ENCODE measurements around the gene CP. TPM values are rescaled to one million over a fixed set of nuclear protein-coding genes. Genes with fewer than 3 reads are reported as not detected.
"Not testable (repeated sequence)": the region's sequence is repeated elsewhere in the genome, so short reads cannot be mapped to it uniquely, and the experiment has no call there.

Gene CP
- total RNA-seq, 1 experiment from 2014 or later, result not detected

GRCh38 chr3:149239357-149239936 is 17.8 kb upstream of the CP start:
- no peak for DNase-seq
- Histone ChIP-seq H3K27me3 (no peaks in the 10 kb centered on the region), H3K27ac (no peak overlapping the region), H3K36me3 (no peaks in the 10 kb centered on the region), H3K9me3 (replicated peaks) (no peaks in the 10 kb centered on the region), H3K4me3 (no peak overlapping the region), H3K4me1 (peaks cover 9% of the 10 kb centered on the region)

- H3K27me3 ChIP-seq; H3K4me3 ChIP-seq; H3K36me3 ChIP-seq; DNase-seq; H3K27ac ChIP-seq; H3K9me3 ChIP-seq (replicated peaks): not testable (repeated sequence)
- H3K4me1 ChIP-seq, result peaks cover 10% of the 10 kb centered on the region
Observed at GRCh38 chr3:149238268-149238667, 16.6 kb upstream of the CP start.

GRCh38 chr3:149235599-149236424 is 14.2 kb upstream of the CP start:
- no peak overlapping the region; the same call in 1 of the 2 replicates for H3K27ac ChIP-seq
- H3K36me3 ChIP-seq, result no peaks in the 10 kb centered on the region
- no peaks in the 10 kb centered on the region for H3K27me3 ChIP-seq
- no peak overlapping the region for H3K4me3 ChIP-seq
- peaks cover 10% of the 10 kb centered on the region for H3K4me1 ChIP-seq
- H3K9me3 ChIP-seq (replicated peaks), result no peaks in the 10 kb centered on the region
- peak; percentile 11 to 43 for DNase-seq

- peak; percentile 50 to 63 for DNase-seq
- Histone ChIP-seq H3K4me1 (peaks cover 10% of the 10 kb centered on the region), H3K4me3 (peak overlapping the region; percentile 17; the same call in 1 of the 2 replicates), H3K27me3 (no peaks in the 10 kb centered on the region), H3K36me3 (no peaks in the 10 kb centered on the region), H3K27ac (peak overlapping the region; percentile 15; the same call in 1 of the 2 replicates), H3K9me3 (replicated peaks) (no peaks in the 10 kb centered on the region)
Observed at GRCh38 chr3:149234671-149235245, 13.1 kb upstream of the CP start.

GRCh38 chr3:149233323-149233722 is 11.7 kb upstream of the CP start:
- Histone ChIP-seq H3K27ac (no peak overlapping the region), H3K4me1 (peaks cover 10% of the 10 kb centered on the region), H3K4me3 (no peak overlapping the region), H3K9me3 (replicated peaks) (no peaks in the 10 kb centered on the region), H3K36me3 (no peaks in the 10 kb centered on the region), H3K27me3 (no peaks in the 10 kb centered on the region)
- no peak for DNase-seq

DNA sequence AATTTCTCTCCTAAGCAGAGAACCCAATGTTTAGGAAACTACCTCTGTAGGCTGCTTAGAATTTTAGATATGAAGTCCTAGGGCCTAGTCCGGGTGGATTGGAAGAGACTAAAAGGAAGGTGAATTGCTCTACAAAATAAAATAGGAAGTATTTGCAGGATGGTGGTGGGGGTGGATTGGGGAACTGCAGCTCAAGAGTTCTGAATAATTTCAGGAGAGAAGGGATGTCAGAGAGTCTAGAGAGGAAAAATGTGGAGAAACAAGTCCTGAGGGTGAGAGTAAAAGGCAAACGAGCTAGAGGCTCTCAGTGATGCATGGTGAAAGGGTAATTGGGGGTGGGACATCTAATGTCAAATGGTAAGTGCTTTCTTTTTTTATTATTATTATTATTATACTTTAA is 10.2 kb upstream of the CP start:
- Histone ChIP-seq H3K9me3 (replicated peaks) (no peaks in the 10 kb centered on the region), H3K36me3 (no peaks in the 10 kb centered on the region), H3K4me1 (peaks cover 10% of the 10 kb centered on the region), H3K27me3 (no peaks in the 10 kb centered on the region), H3K27ac (no peak overlapping the region), H3K4me3 (no peak overlapping the region)
- DNase-seq, result no peak

DNA sequence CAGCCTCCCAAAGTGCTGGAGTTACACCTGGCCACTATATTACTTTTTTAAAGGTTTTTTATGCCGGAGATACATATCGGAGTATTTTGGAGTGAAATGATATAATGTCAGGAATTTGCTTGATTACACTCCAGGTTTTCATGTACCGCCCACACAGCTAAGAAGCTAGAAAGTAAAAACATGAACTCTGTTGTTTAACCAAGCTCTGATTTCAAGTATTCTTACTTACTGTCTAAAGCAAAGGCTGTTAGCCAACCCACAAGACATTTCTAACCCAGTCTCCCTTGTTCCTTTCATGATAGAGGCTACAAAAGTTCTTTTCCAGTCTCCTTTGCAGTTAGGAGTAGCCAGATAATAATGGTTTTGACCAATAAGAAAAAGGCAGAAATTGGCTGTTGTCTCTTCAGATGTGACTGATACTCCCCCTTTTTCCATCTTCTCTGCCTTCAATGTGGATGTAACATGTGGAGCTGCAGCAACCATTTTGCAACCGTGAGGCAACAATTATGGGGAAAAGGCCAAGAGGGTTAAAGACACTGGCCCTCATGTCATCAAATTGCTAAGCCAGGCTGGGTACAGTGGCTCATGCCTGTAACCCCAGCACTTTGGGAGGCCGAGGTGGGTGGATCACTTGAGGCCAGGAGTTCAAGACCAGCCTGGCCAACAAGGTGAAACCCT is 6.1 kb upstream of the CP start:
- no peak for DNase-seq
- no peaks in the 10 kb centered on the region for H3K36me3 ChIP-seq
- no peaks in the 10 kb centered on the region for H3K9me3 ChIP-seq (replicated peaks)
- no peak overlapping the region for H3K4me3 ChIP-seq
- no peaks in the 10 kb centered on the region for H3K27me3 ChIP-seq
- no peak overlapping the region for H3K27ac ChIP-seq
- no peaks in the 10 kb centered on the region for H3K4me1 ChIP-seq

DNA sequence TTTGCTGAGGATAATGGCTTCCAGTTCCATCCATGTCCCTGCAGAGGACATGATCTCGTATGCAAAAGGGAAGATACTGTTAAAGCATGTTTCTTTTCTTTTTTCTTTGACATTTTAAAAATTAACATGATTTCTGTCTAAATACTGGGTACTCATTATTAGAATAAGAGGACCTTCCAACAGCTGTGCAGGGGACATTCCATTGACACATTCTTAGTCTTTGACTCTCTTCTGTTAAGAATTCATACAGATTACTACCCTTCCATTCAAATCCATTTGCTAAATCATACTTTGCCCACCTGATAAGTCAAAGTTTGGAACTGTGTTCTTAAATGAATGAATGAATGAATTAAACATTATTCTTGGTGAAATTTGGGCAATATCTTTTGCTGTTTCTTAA is 5.1 kb upstream of the CP start:
- no peak overlapping the region for H3K4me3 ChIP-seq
- no peaks in the 10 kb centered on the region for H3K36me3 ChIP-seq
- H3K9me3 ChIP-seq (replicated peaks), result no peaks in the 10 kb centered on the region
- H3K27me3 ChIP-seq, result no peaks in the 10 kb centered on the region
- DNase-seq, result no peak
- 0 out of 2 replicates have a peak, but pooled peaks cover under 1% of the 10 kb centered on the region for H3K4me1 ChIP-seq
- H3K27ac ChIP-seq, result no peak overlapping the region

GRCh38 chr3:149224736-149225594 is 3.3 kb upstream of the CP start:
- Histone ChIP-seq H3K36me3 (no peaks in the 10 kb centered on the region), H3K9me3 (replicated peaks) (no peaks in the 10 kb centered on the region), H3K4me3 (peak overlapping the region; percentile 58), H3K4me1 (0 out of 2 replicates have a peak, but pooled peaks cover 3% of the 10 kb centered on the region), H3K27me3 (no peaks in the 10 kb centered on the region), H3K27ac (peak overlapping the region; percentile 57)
- DNase-seq, result peak; percentile 6 to 29

- H3K4me3 ChIP-seq, result no peak overlapping the region
- H3K36me3 ChIP-seq, result no peaks in the 10 kb centered on the region
- no peaks in the 10 kb centered on the region for H3K9me3 ChIP-seq (replicated peaks)
- no peak overlapping the region for H3K27ac ChIP-seq
- DNase-seq, result no peak
- H3K4me1 ChIP-seq, result 0 out of 2 replicates have a peak, but pooled peaks cover 3% of the 10 kb centered on the region
- H3K27me3 ChIP-seq, result no peaks in the 10 kb centered on the region
Observed at GRCh38 chr3:149223461-149223820, 1.8 kb upstream of the CP start.

DNA sequence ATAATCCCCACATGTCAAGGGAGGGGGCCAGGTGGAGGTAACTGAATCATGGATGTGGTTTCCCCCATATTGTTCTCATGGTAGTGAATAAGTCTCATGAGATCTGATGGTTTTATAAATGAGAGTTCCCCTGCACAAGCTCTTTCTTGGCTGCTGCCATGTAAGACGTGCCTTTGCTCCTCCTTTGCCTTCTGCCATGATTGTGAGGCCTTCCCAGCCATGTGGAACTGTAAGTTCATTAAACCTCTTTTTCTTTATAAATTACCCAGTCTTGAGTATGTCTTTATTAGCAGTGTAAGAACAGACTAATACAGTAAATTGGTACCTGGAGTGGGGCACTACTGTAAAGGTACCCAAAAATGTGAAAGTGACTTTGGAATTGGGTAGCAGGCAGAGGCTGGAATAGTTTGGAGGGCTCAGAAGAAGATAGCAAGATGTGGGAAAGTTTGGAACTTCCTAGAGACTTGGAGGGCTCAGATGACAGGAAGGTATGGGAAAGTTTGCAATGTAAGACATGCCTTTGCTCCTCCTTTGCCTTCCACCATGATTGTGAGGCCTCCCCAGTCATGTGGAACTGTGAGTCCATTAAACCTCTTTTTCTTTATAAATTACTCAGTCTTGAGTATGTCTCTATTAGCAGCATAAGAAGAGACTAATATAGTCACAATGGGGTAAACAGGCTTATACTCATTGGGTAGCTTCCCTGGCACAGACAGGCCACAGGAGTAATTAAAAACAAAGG is 2.1 kb downstream of the CP start:
- not testable (repeated sequence) for H3K4me1 ChIP-seq; H3K27ac ChIP-seq; H3K4me3 ChIP-seq; H3K36me3 ChIP-seq; H3K27me3 ChIP-seq; DNase-seq; H3K9me3 ChIP-seq (replicated peaks)

DNA sequence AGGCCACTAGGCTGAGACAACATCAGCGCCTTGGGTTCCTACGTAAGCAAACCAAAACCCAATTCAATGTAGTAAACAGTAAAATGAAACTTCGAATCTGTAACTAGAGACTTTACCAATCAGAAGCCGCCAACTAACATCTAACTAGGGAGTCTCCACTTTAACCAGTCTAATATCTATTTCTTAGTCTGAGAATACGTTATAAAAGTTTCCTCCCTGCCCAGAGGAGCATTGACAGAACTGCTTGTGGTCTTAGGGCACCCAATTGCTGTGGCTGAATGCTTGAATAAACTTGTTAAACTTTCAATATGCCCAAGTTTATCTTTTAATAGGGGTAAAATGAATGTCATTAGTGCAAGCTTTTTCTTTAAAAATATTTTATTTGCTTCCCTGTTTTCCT is 4.3 kb downstream of the CP start:
- H3K36me3 ChIP-seq, result no peaks in the 10 kb centered on the region
- no peaks in the 10 kb centered on the region for H3K27me3 ChIP-seq
- no peak overlapping the region for H3K4me3 ChIP-seq
- DNase-seq, result no peak
- no peak overlapping the region for H3K27ac ChIP-seq
- H3K9me3 ChIP-seq (replicated peaks), result no peaks in the 10 kb centered on the region
- 0 out of 2 replicates have a peak, but pooled peaks cover 3% of the 10 kb centered on the region for H3K4me1 ChIP-seq

DNA sequence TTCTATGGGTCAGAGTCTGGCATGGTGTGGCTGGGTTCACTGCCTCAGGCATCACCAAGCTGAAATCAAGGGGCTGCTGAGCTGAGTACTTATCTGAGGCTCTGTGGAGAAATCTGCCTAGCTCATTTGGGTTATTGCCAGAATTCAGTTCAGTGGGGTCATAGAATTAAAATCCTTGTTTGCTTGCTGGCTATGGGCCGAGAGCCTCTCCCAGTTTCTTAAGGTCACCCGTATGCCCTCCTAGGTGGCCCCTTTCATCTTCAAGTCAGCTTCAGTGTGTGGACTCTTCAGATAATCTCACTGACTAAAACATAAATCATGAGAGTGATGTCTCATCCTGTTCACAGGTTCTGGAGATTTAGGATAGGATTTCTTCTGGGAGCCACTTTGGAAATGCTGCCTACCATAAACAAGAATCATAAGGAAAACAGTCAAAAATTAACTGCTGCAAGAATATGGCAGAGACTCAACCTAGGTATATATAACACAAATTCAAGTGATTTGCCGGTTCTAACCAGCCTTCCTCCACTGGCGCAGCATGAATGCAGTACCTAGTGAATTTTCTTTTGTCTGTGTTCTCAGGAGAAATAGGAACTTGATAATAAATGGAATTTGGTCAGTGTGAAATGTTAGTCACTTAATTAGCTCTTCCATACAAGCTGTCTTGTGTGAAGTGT is 5.3 kb downstream of the CP start:
- Histone ChIP-seq H3K27ac (no peak overlapping the region), H3K4me3 (no peak overlapping the region), H3K27me3 (no peaks in the 10 kb centered on the region), H3K36me3 (no peaks in the 10 kb centered on the region), H3K4me1 (no peaks in the 10 kb centered on the region), H3K9me3 (replicated peaks) (no peaks in the 10 kb centered on the region)
- DNase-seq, result peak in 1 of 2 experiments; percentile 14

Data from SJCRH30 (cell line).